C4-2B (cell line): ENCODE data around the gene RABGGTA.

Experiments
- H3K27ac ChIP-seq: fragments of 450-650 bp; 2 replicates; pipeline ENCODE4 v1.5.1; 2017
- ZFX ChIP-seq: fragments of 450-650 bp; IDR thresholded peaks from 2 replicates; pipeline ENCODE4 v1.6.1; 2017
- TF ChIP-seq, protein P1 (sequence below): fragments of 450-650 bp; conservative IDR thresholded peaks from 2 replicates; pipeline ENCODE4 v1.5.1; 2017; ENCODE audit warnings: mild to moderate bottlenecking

Gene RABGGTA

GRCh38 chr14:24273422-24273998 lies 2.1 kb upstream of the RABGGTA start:
- TF ChIP-seq ZFX = no peak
- TF ChIP-seq, protein P1, sequence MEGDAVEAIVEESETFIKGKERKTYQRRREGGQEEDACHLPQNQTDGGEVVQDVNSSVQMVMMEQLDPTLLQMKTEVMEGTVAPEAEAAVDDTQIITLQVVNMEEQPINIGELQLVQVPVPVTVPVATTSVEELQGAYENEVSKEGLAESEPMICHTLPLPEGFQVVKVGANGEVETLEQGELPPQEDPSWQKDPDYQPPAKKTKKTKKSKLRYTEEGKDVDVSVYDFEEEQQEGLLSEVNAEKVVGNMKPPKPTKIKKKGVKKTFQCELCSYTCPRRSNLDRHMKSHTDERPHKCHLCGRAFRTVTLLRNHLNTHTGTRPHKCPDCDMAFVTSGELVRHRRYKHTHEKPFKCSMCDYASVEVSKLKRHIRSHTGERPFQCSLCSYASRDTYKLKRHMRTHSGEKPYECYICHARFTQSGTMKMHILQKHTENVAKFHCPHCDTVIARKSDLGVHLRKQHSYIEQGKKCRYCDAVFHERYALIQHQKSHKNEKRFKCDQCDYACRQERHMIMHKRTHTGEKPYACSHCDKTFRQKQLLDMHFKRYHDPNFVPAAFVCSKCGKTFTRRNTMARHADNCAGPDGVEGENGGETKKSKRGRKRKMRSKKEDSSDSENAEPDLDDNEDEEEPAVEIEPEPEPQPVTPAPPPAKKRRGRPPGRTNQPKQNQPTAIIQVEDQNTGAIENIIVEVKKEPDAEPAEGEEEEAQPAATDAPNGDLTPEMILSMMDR = no peak
- H3K27ac ChIP-seq = no peak overlapping the region

- H3K27ac ChIP-seq = no peak overlapping the region
- no peak for TF ChIP-seq ZFX
- TF ChIP-seq, protein P1 = no peak
Measured at GRCh38 chr14:24272467-24272866, 1.1 kb upstream of the RABGGTA start.

DNA sequence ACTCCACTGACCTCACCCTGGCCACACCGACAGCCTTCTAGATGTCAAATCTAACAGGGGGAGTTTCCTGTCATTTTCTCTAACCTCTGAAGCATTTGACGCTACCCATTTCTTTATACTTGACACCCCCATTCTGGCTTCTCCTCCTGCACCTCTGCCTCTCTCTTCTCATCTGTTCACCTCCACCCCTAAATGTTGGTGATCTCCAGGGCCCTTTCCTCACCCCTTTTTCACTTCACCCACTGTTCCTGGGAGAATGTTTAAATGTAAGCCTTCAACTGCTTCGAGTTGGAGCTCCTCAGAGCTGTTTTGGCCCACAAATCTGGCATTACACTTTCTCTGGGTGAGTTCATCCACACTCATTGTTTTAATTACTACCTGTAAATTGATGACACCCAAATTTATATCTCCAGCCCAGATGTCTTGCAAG lies 452 bp upstream of the RABGGTA start:
- H3K27ac ChIP-seq = peak overlapping the region; percentile 98

DNA sequence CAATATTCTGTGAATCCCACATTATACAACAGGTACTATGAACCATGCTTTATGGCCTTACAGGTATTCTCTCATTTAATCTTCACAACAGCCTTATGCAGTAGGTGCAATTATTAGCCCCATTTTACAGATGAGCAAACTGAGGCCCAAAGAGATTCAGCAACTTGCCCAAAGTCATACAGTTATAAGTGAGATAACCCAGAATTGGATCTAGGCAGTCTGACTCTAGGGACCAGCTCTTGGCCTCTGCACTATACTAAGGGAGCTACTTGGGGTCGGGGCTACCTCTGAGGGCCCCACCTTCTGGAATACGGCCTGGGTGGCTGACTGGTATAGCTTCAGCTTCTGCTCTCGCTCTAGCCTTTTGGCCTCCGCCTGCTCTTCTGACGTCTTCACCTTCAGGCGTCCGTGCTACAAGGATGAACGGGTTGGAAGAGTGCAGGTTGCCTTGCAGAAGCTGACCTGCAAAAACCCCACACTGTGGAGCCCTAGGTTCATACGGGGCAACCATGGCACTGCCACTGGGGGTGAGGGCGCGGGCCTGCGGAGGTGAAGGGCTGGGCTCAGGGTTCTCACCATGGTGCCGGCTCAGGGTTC lies 762 bp downstream of the RABGGTA start:
- H3K27ac ChIP-seq = peak overlapping the region; percentile 98
- no peak for TF ChIP-seq ZFX
- TF ChIP-seq, protein P1 = no peak

More for the DNA sequence above, 452 bp upstream of the RABGGTA start:
- no peak for TF ChIP-seq ZFX
- TF ChIP-seq, protein P1 = no peak

DNA sequence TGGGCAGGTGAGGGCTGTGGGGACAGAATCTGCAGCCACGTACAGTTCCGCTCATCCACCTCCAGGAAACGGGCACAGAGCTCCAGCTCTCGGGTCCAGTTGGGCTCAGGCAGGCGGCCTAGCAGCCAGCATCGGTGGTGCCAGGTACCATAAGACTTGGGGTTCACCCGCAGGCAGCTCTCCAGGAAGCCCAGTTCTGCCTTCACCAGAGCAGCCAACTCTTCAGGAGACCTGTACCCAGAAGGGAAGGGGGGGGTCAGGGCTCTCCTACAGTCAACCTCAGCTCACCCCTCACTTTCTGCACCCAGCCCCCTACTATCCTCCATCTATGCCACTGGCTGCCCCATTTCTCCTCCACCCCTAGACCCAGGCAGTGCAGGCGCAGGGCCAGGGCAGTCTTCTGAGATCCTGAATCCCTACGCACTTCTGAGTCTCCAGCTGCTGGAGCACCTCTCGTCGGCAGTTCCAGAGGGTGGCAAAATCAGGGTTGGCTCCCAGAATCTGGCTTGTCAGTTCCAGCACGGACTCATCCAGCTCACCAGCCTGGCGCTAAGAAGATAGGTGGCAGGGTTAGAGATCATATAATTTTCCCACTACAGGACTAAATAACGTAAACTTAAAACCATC lies 1.4 kb downstream of the RABGGTA start:
- TF ChIP-seq, protein P1 = no peak
- no peak for TF ChIP-seq ZFX
- no peak overlapping the region for H3K27ac ChIP-seq

GRCh38 chr14:24269368-24269767 lies 2.0 kb downstream of the RABGGTA start:
- no peak overlapping the region for H3K27ac ChIP-seq
- no peak for TF ChIP-seq ZFX
- TF ChIP-seq, protein P1 = no peak

- no peak overlapping the region for H3K27ac ChIP-seq
- no peak for TF ChIP-seq ZFX
- TF ChIP-seq, protein P1 = no peak
Measured at GRCh38 chr14:24268225-24268624, 3.2 kb downstream of the RABGGTA start.
